GM12892 (cell line): ENCODE data around the gene NTN1.

ENCODE experiments used
- POLR2AphosphoS5 ChIP-seq: IDR thresholded peaks from 2 replicates; pipeline ENCODE4 v1.6.1; 2011; ENCODE audit warnings: low read depth, low read length, control low read depth
- TAF1 ChIP-seq: IDR thresholded peaks from 2 replicates; pipeline ENCODE4 v1.6.1; 2011; ENCODE audit warnings: low read depth, mild to moderate bottlenecking, control low read depth, low read length, borderline replicate concordance

DNA sequence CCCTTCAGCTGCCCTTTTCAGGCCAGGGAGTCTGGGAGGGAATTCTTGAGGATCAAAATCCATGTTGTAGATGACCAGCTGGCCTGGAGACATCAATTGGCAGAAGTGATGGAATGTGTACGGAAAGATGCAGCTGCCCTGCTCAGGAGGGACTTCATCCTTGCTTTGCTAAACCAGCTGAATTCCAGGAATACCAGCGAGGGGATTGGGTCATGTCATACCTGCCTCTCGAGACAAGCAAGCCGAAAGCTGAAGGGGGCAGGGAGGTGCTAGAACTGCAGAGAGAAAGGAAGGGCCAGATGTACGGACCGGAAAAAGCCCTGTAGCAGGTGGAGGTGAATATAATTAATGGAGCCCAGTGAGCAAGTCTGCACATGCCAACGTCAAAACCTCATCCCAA lies 25.6 kb upstream of the NTN1 start:
- no peak for TF ChIP-seq POLR2AphosphoS5
- TF ChIP-seq TAF1 = no peak
